SU-DHL-6 (cell line): ENCODE results near the gene PLA2G4B.

Experiments
- H2AFZ ChIP-seq: fragments of 200-600 bp; sonication (generic); 2 replicates; pipeline ENCODE4 v1.6.1; 2014; ENCODE audit warnings: low read depth, mild to moderate bottlenecking, moderate library complexity, mixed read lengths, antibody characterized with exemption, low read length; ENCODE audit not compliant: severe bottlenecking
- H3F3A ChIP-seq: fragments of 200-600 bp; shearing (Covaris generic); 2 replicates; pipeline ENCODE4 v1.6.0; 2016; ENCODE audit warnings: antibody characterized with exemption, mild to moderate bottlenecking; ENCODE audit not compliant: insufficient read depth
- H3K27ac ChIP-seq: fragments of 200-600 bp; sonication (generic); 2 replicates; pipeline ENCODE4 v1.5.1; 2016; ENCODE audit warnings: low read depth, mild to moderate bottlenecking, low read length, moderate library complexity, mixed read lengths
- H3K27me3 ChIP-seq: fragments of 200-600 bp; sonication (generic), shearing (Covaris generic); 2 replicates; pipeline ENCODE4 v1.6.0; 2014; ENCODE audit warnings: mild to moderate bottlenecking, low read length
- H3K36me3 ChIP-seq: fragments of 200-600 bp; sonication (generic); 2 replicates; pipeline ENCODE4 v1.6.1; 2014; ENCODE audit warnings: mild to moderate bottlenecking, low read length, mixed read lengths
- H3K4me2 ChIP-seq: fragments of 300-600, 200-600 bp; shearing (Covaris generic), sonication (generic); 2 replicates; pipeline ENCODE4 v1.6.0; 2014; ENCODE audit warnings: low read length, low read depth, mild to moderate bottlenecking; ENCODE audit not compliant: poor library complexity, severe bottlenecking
- H3K4me3 ChIP-seq: fragments of 200-600 bp; sonication (generic); 2 replicates; pipeline ENCODE4 v1.5.1; 2014; ENCODE audit warnings: antibody characterized with exemption, low read length, mild to moderate bottlenecking, mixed read lengths; ENCODE audit not compliant: insufficient read depth, poor library complexity, severe bottlenecking
- H3K79me2 ChIP-seq: fragments of 200-600 bp; sonication (generic); 2 replicates; pipeline ENCODE4 v1.6.1; 2014; ENCODE audit warnings: mild to moderate bottlenecking, low read length, moderate library complexity; ENCODE audit not compliant: insufficient read depth
- H3K9ac ChIP-seq: fragments of 200-600 bp; sonication (generic); 2 replicates; pipeline ENCODE4 v1.7.0; 2014; ENCODE audit warnings: mild to moderate bottlenecking, low read length
- H3K9me2 ChIP-seq: fragments of 200-600 bp; sonication (generic); replicated peaks from 2 replicates; pipeline ENCODE4 v1.6.1; 2014; ENCODE audit warnings: low read length; ENCODE audit not compliant: insufficient read depth
- H3K9me3 ChIP-seq: fragments of 200-600 bp; sonication (generic); 2 replicates; pipeline ENCODE4 v1.6.1; 2014; ENCODE audit warnings: low read length, mixed read lengths; ENCODE audit not compliant: insufficient read depth
- H4K20me1 ChIP-seq: fragments of 200-600 bp; sonication (generic); 2 replicates; pipeline ENCODE4 v1.6.1; 2014; ENCODE audit warnings: low read depth, mild to moderate bottlenecking, antibody characterized with exemption, low read length, moderate library complexity, mixed read lengths
- EZH2phosphoT487 ChIP-seq: fragments of 200-600 bp; sonication (generic), shearing (Covaris generic); conservative IDR thresholded peaks from 2 replicates; pipeline ENCODE4 v1.6.1; 2018; ENCODE audit warnings: mild to moderate bottlenecking, antibody characterized with exemption, low read length, moderate library complexity, mixed read lengths
- TF ChIP-seq, protein P1 (sequence below): fragments of 200-600 bp; sonication (generic); IDR thresholded peaks from one replicate; pipeline ENCODE4 v1.5.1; 2017; ENCODE audit warnings: antibody characterized with exemption, mild to moderate bottlenecking, low read length, moderate library complexity; ENCODE audit not compliant: insufficient read depth, poor library complexity, severe bottlenecking

The PLA2G4B gene

DNA sequence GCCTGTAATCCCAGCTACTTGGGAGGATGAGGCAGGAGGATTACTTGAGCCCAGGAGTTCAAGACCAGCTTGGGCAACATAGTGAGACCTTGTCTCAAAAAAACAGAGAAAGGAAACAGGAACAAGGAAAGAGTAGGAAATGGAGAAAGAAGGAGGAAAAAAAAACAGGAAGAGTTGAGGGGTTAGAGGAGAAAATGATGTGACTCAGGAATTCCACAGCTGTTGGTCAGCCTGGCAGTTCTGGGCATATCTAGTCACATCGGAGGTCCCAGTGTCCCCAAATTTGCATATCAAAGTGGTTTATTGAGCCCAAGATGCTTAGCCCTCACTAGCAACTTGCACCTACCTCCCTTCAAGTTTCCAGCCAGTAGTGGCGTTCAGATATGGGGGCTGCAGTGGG lies 29.5 kb upstream of the PLA2G4B start:
- H3K27ac ChIP-seq = no peak overlapping the region
- no peak for TF ChIP-seq EZH2phosphoT487
- TF ChIP-seq, protein P1, sequence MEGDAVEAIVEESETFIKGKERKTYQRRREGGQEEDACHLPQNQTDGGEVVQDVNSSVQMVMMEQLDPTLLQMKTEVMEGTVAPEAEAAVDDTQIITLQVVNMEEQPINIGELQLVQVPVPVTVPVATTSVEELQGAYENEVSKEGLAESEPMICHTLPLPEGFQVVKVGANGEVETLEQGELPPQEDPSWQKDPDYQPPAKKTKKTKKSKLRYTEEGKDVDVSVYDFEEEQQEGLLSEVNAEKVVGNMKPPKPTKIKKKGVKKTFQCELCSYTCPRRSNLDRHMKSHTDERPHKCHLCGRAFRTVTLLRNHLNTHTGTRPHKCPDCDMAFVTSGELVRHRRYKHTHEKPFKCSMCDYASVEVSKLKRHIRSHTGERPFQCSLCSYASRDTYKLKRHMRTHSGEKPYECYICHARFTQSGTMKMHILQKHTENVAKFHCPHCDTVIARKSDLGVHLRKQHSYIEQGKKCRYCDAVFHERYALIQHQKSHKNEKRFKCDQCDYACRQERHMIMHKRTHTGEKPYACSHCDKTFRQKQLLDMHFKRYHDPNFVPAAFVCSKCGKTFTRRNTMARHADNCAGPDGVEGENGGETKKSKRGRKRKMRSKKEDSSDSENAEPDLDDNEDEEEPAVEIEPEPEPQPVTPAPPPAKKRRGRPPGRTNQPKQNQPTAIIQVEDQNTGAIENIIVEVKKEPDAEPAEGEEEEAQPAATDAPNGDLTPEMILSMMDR = no peak
- no peaks in the 10 kb centered on the region for H3K79me2 ChIP-seq
- H3K27me3 ChIP-seq = no peaks in the 10 kb centered on the region
- H3K9me3 ChIP-seq = no peaks in the 10 kb centered on the region
- H3K4me2 ChIP-seq = no peak overlapping the region
- no peak overlapping the region for H3K4me3 ChIP-seq
- H3K9ac ChIP-seq = no peak overlapping the region
- no peaks in the 10 kb centered on the region for H3F3A ChIP-seq
- no peak overlapping the region for H2AFZ ChIP-seq
- no peaks in the 10 kb centered on the region for H4K20me1 ChIP-seq
- H3K9me2 ChIP-seq = no peaks in the 10 kb centered on the region
- H3K36me3 ChIP-seq = no peaks in the 10 kb centered on the region

- Histone ChIP-seq H2AFZ (no peak overlapping the region), H3K9ac (no peak overlapping the region), H4K20me1 (no peaks in the 10 kb centered on the region), H3F3A (no peaks in the 10 kb centered on the region), H3K27me3 (no peaks in the 10 kb centered on the region), H3K4me3 (no peak overlapping the region), H3K79me2 (no peaks in the 10 kb centered on the region), H3K9me3 (no peaks in the 10 kb centered on the region), H3K9me2 (no peaks in the 10 kb centered on the region), H3K27ac (no peak overlapping the region), H3K36me3 (no peaks in the 10 kb centered on the region), H3K4me2 (no peak overlapping the region)
- TF ChIP-seq EZH2phosphoT487 = no peak
- TF ChIP-seq, protein P1 = no peak
Observed at GRCh38 chr15:41809526-41810220, 29.0 kb upstream of the PLA2G4B start.

DNA sequence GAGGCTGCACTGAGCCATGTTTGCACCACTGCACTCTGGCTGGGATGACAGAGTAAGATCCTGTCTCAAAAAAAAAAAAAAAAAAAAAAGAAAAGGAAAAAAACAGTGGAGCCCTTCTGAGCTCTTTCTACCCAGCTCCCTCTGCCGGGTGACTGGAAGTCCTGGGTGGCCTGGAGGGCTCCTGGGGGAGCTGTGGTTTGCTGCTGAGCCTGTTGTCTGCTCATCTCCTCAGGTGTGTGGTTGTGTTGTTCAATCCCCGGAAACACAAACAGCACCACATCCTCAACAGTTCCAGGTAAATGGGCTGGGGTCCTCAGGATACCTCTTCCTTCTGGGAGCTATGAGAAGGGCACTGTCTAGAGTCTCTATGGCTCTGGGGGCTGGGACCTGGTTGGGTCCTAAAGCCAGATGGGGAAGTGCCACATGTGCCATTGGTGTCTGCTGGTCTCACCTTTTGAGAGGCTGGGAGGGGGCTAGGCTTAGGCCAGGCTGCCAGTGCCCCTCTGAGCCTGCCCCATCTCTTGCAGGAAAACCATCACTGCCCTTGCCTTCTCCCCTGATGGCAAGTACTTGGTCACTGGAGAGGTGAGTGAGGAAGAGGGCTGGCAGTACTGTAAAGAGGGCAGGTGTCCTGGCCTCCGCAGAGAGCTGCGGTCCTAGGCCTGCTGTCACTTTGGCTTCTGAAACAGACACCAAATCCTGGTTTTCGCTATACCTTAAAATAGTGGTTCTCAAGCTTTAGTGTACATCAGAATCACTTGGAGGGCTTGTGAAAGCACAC lies 27.8 kb upstream of the PLA2G4B start:
- no peak overlapping the region for H3K27ac ChIP-seq
- no peaks in the 10 kb centered on the region for H3K36me3 ChIP-seq
- H2AFZ ChIP-seq = no peak overlapping the region
- H3K9me3 ChIP-seq = no peaks in the 10 kb centered on the region
- no peaks in the 10 kb centered on the region for H3K9me2 ChIP-seq
- TF ChIP-seq, protein P1 = no peak
- no peak for TF ChIP-seq EZH2phosphoT487
- no peaks in the 10 kb centered on the region for H3F3A ChIP-seq
- H3K27me3 ChIP-seq = no peaks in the 10 kb centered on the region
- H3K4me3 ChIP-seq = no peak overlapping the region
- H4K20me1 ChIP-seq = no peaks in the 10 kb centered on the region
- H3K79me2 ChIP-seq = no peaks in the 10 kb centered on the region
- no peak overlapping the region for H3K4me2 ChIP-seq
- H3K9ac ChIP-seq = no peak overlapping the region
